GM23338 (cell line): ENCODE data around the gene PLXNB2. TPM values are rescaled to one million over a fixed set of nuclear protein-coding genes. Genes with fewer than 3 reads are reported as not detected.

Experiments
- ATAC-seq: fragments of 200-7000 bp; cut with Tn5 transposase; 3 replicates; pipeline ENCODE4 v1.9.1; 2020
- DNase-seq: peaks from one replicate; pipeline ENCODE4 v3.0.0-alpha.2; 2015; ENCODE audit warnings: low spot score
- H2AFZ ChIP-seq: fragments of 200-600 bp; sonication (generic); 2 replicates; pipeline ENCODE4 v1.8.0; 2016; ENCODE audit warnings: antibody characterized with exemption, mild to moderate bottlenecking, moderate library complexity
- H3F3A ChIP-seq: fragments of 200-600 bp; sonication (generic); replicated peaks from 2 replicates; pipeline ENCODE4 v1.8.0; 2017; ENCODE audit warnings: antibody characterized with exemption, mixed run types, low read depth
- H3K27ac ChIP-seq: fragments of 200-600 bp; sonication (generic); 2 replicates; pipeline ENCODE4 v1.6.1; 2016; ENCODE audit warnings: low read depth
- H3K27me3 ChIP-seq: fragments of 200-600 bp; sonication (generic); 2 replicates; pipeline ENCODE4 v1.8.0; 2016; ENCODE audit warnings: mild to moderate bottlenecking, mixed run types, moderate library complexity; ENCODE audit not compliant: insufficient read depth
- H3K36me3 ChIP-seq: fragments of 200-600 bp; sonication (generic); 2 replicates; pipeline ENCODE4 v1.8.0; 2016; ENCODE audit warnings: mild to moderate bottlenecking; ENCODE audit not compliant: insufficient read depth
- H3K4me1 ChIP-seq: fragments of 200-600 bp; sonication (generic); 2 replicates; pipeline ENCODE4 v1.8.0; 2016; ENCODE audit warnings: mild to moderate bottlenecking, moderate library complexity; ENCODE audit not compliant: insufficient read depth
- H3K4me2 ChIP-seq: fragments of 200-600 bp; sonication (generic); 2 replicates; pipeline ENCODE4 v1.7.1; 2017; ENCODE audit warnings: mixed run types
- H3K4me3 ChIP-seq: fragments of 200-600 bp; sonication (generic); 2 replicates; pipeline ENCODE4 v1.6.1; 2016; ENCODE audit warnings: mixed run types
- H3K79me2 ChIP-seq: fragments of 200-600 bp; sonication (generic); replicated peaks from 2 replicates; pipeline ENCODE4 v1.8.0; 2017; ENCODE audit warnings: mild to moderate bottlenecking; ENCODE audit not compliant: insufficient read depth
- H3K9me2 ChIP-seq: fragments of 200-600 bp; sonication (generic); 2 replicates; pipeline ENCODE4 v1.8.0; 2017; ENCODE audit not compliant: insufficient read depth
- H4K20me1 ChIP-seq: fragments of 200-600 bp; sonication (generic); replicated peaks from 2 replicates; pipeline ENCODE4 v1.8.0; 2017; ENCODE audit warnings: mild to moderate bottlenecking; ENCODE audit not compliant: insufficient read depth
- H3K27ac Mint-ChIP-seq: 2 replicates; pipeline ENCODE4 v1.8.0; 2020; ENCODE audit warnings: inconsistent platforms, mild to moderate bottlenecking, moderate library complexity, mixed read lengths
- H3K27me3 Mint-ChIP-seq: 3 replicates; pipeline ENCODE4 v1.8.0; 2022; ENCODE audit warnings: low read depth, mild to moderate bottlenecking, moderate library complexity, mixed read lengths, inconsistent platforms; ENCODE audit not compliant: insufficient read depth, poor library complexity
- H3K36me3 Mint-ChIP-seq: 3 replicates; pipeline ENCODE4 v1.8.0; 2021; ENCODE audit warnings: low read depth, mild to moderate bottlenecking, inconsistent platforms, moderate library complexity, mixed read lengths
- H3K4me1 Mint-ChIP-seq: 3 replicates; pipeline ENCODE4 v1.8.0; 2020; ENCODE audit warnings: mild to moderate bottlenecking, inconsistent platforms, mixed read lengths
- H3K4me3 Mint-ChIP-seq: 3 replicates; pipeline ENCODE4 v1.8.0; 2021; ENCODE audit warnings: moderate library complexity, mild to moderate bottlenecking, inconsistent platforms, mixed read lengths
- H3K9me3 Mint-ChIP-seq: 3 replicates; pipeline ENCODE4 v1.8.0; 2020; ENCODE audit warnings: moderate library complexity, mild to moderate bottlenecking, inconsistent platforms, mixed read lengths
- CREB1 ChIP-seq: fragments of 250-450 bp; sonication (Bioruptor Pico); IDR thresholded peaks from 2 replicates; pipeline ENCODE4 v1.5.0; 2020; ENCODE audit warnings: low read depth, mild to moderate bottlenecking, moderate library complexity
- EZH2 ChIP-seq: fragments of 200-600 bp; sonication (generic); IDR thresholded peaks from one replicate; pipeline ENCODE4 v1.8.0; 2017; ENCODE audit warnings: antibody characterized with exemption, mild to moderate bottlenecking, low read depth; ENCODE audit not compliant: unreplicated experiment
- EZH2phosphoT487 ChIP-seq: fragments of 200-600 bp; sonication (generic); IDR thresholded peaks from one replicate; pipeline ENCODE4 v1.8.1; 2018; ENCODE audit warnings: antibody characterized with exemption; ENCODE audit not compliant: unreplicated experiment
- JUNB ChIP-seq: IDR thresholded peaks from one replicate; pipeline ENCODE4 v1.6.1; 2016; ENCODE audit warnings: antibody characterized with exemption; ENCODE audit not compliant: unreplicated experiment
- NANOG ChIP-seq: IDR thresholded peaks from 2 replicates; pipeline ENCODE4 v1.6.1; 2016; ENCODE audit warnings: antibody characterized with exemption, borderline replicate concordance
- STAT1 ChIP-seq: IDR thresholded peaks from one replicate; pipeline ENCODE4 v1.6.1; 2016; ENCODE audit warnings: antibody characterized with exemption; ENCODE audit not compliant: unreplicated experiment
- ZNF114 ChIP-seq: fragments of 250-450 bp; sonication (Bioruptor Pico); IDR thresholded peaks from 2 replicates; pipeline ENCODE4 v1.5.0; 2020; ENCODE audit warnings: mild to moderate bottlenecking, moderate library complexity
- polyA plus RNA-seq: library from polyadenylated mRNA; unstranded; fragments of >200 nt; fragmentation: Nextera tagmentation; extraction: Ambion mirVana; gene quantifications from 2 replicates; pipeline ENCODE4 v1.2.1, GENCODE V29; 2016
- total RNA-seq: library from RNA; depleted of rRNA; stranded (reverse); fragments of >200 nt; shearing (Covaris generic); gene quantifications from 2 replicates; pipeline ENCODE4 v1.2.3, GENCODE V29; 2014
- TF ChIP-seq, protein P1 (sequence below): IDR thresholded peaks from one replicate; pipeline ENCODE4 v1.6.1; 2018; ENCODE audit warnings: antibody characterized with exemption; ENCODE audit not compliant: unreplicated experiment
- TF ChIP-seq, protein P2 (sequence below), 2 experiments: fragments of 200-600 bp in 1 of 2; sonication (generic) in 1 of 2; conservative IDR thresholded peaks; 2 replicates each; pipeline versions ENCODE4 v1.5.1 to v1.6.1; 2016 to 2017; ENCODE audit warnings: antibody characterized with exemption in 2 of 2, low read depth in 2 of 2, mild to moderate bottlenecking in 2 of 2, moderate library complexity in 1 of 2
- TF ChIP-seq, protein P3 (sequence below): IDR thresholded peaks from 2 replicates; pipeline ENCODE4 v1.6.1; 2016; ENCODE audit warnings: antibody characterized with exemption

PLXNB2 gene
- total and polyA plus RNA-seq, 2 experiments from 2014 or later = 29.1 to 66.3 TPM

- no peak overlapping the region for H3K4me3 Mint-ChIP-seq
- no peaks in the 10 kb centered on the region for H3K9me3 Mint-ChIP-seq
- Histone ChIP-seq H4K20me1 (peaks cover 5% of the 10 kb centered on the region), H3K4me2 (no peak overlapping the region), H3K27me3 (peaks cover 11% of the 10 kb centered on the region), H3K79me2 (no peaks in the 10 kb centered on the region), H3K4me3 (no peak overlapping the region), H3F3A (0 out of 2 replicates have a peak, but pooled peaks cover 6% of the 10 kb centered on the region), H3K9me2 (no peaks in the 10 kb centered on the region), H2AFZ (no peak overlapping the region), H3K4me1 (peaks cover 15% of the 10 kb centered on the region; the same call in 1 of the 2 replicates), H3K27ac (no peak overlapping the region), H3K36me3 (no peaks in the 10 kb centered on the region)
- peaks cover 17% of the 10 kb centered on the region for H3K4me1 Mint-ChIP-seq
- DNase-seq (no peak), ATAC-seq (no peak)
- TF ChIP-seq ZNF114 (CRISPR knock-in tag) = no peak
- TF ChIP-seq STAT1 = no peak
- TF ChIP-seq, protein P1, sequence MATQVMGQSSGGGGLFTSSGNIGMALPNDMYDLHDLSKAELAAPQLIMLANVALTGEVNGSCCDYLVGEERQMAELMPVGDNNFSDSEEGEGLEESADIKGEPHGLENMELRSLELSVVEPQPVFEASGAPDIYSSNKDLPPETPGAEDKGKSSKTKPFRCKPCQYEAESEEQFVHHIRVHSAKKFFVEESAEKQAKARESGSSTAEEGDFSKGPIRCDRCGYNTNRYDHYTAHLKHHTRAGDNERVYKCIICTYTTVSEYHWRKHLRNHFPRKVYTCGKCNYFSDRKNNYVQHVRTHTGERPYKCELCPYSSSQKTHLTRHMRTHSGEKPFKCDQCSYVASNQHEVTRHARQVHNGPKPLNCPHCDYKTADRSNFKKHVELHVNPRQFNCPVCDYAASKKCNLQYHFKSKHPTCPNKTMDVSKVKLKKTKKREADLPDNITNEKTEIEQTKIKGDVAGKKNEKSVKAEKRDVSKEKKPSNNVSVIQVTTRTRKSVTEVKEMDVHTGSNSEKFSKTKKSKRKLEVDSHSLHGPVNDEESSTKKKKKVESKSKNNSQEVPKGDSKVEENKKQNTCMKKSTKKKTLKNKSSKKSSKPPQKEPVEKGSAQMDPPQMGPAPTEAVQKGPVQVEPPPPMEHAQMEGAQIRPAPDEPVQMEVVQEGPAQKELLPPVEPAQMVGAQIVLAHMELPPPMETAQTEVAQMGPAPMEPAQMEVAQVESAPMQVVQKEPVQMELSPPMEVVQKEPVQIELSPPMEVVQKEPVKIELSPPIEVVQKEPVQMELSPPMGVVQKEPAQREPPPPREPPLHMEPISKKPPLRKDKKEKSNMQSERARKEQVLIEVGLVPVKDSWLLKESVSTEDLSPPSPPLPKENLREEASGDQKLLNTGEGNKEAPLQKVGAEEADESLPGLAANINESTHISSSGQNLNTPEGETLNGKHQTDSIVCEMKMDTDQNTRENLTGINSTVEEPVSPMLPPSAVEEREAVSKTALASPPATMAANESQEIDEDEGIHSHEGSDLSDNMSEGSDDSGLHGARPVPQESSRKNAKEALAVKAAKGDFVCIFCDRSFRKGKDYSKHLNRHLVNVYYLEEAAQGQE = no peak
- no peak for TF ChIP-seq NANOG
- no peak for TF ChIP-seq JUNB
- no peak for TF ChIP-seq CREB1 (CRISPR knock-in tag)
- no peak for TF ChIP-seq EZH2
- TF ChIP-seq, protein P2, sequence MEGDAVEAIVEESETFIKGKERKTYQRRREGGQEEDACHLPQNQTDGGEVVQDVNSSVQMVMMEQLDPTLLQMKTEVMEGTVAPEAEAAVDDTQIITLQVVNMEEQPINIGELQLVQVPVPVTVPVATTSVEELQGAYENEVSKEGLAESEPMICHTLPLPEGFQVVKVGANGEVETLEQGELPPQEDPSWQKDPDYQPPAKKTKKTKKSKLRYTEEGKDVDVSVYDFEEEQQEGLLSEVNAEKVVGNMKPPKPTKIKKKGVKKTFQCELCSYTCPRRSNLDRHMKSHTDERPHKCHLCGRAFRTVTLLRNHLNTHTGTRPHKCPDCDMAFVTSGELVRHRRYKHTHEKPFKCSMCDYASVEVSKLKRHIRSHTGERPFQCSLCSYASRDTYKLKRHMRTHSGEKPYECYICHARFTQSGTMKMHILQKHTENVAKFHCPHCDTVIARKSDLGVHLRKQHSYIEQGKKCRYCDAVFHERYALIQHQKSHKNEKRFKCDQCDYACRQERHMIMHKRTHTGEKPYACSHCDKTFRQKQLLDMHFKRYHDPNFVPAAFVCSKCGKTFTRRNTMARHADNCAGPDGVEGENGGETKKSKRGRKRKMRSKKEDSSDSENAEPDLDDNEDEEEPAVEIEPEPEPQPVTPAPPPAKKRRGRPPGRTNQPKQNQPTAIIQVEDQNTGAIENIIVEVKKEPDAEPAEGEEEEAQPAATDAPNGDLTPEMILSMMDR (conservative IDR thresholded peaks at IDR 0.05; ENCODE audit: low read depth in 2 of 2) = no peak
- TF ChIP-seq EZH2phosphoT487 = no peak
- TF ChIP-seq, protein P3, sequence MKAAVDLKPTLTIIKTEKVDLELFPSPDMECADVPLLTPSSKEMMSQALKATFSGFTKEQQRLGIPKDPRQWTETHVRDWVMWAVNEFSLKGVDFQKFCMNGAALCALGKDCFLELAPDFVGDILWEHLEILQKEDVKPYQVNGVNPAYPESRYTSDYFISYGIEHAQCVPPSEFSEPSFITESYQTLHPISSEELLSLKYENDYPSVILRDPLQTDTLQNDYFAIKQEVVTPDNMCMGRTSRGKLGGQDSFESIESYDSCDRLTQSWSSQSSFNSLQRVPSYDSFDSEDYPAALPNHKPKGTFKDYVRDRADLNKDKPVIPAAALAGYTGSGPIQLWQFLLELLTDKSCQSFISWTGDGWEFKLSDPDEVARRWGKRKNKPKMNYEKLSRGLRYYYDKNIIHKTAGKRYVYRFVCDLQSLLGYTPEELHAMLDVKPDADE = no peak
- no peak overlapping the region for H3K27ac Mint-ChIP-seq
- no peaks in the 10 kb centered on the region for H3K36me3 Mint-ChIP-seq
- H3K27me3 Mint-ChIP-seq = peaks cover 20% of the 10 kb centered on the region
These were observed 2.1 kb upstream of the PLXNB2 start for GRCh38 chr22:50309601-50309991.
